Peyer's patch (tissue), 4 donors: ENCODE measurements around the gene TMEM192. TPM values are rescaled to one million over a fixed set of nuclear protein-coding genes. Genes with fewer than 3 reads are reported as not detected.
A peak's percentile ranks its signal among the peaks of the same experiment; 100 is the strongest.
"Not testable (repeated sequence)": the region's sequence is repeated elsewhere in the genome, so short reads cannot be mapped to it uniquely, and the experiment has no call there.

ENCODE experiments used
- DNase-seq, 3 donors: peaks; one replicate each; pipeline ENCODE4 v3.0.0-alpha.2; 2017 to 2019
- H3K27ac ChIP-seq, 4 donors: fragments of 200-600 bp; sonication (generic); one replicate each; pipeline ENCODE4 v1.5.1; 2016 to 2019
- H3K27me3 ChIP-seq, 2 donors: fragments of 200-600 bp; sonication (generic); one replicate each; pipeline ENCODE4 v1.5.1; 2019
- H3K36me3 ChIP-seq, 3 donors: fragments of 200-600 bp; sonication (generic); one replicate each; pipeline ENCODE4 v1.5.1; 2016 to 2019
- H3K4me1 ChIP-seq, 4 donors: fragments of 200-600 bp; sonication (generic); one replicate each; pipeline ENCODE4 v1.5.1; 2016 to 2019
- H3K4me3 ChIP-seq, 4 donors: fragments of 200-600 bp; sonication (generic); 1 replicate in 3 of 4; 2 replicates in 1 of 4; pipeline ENCODE4 v1.5.1; 2016 to 2019; ENCODE audit warnings: mild to moderate bottlenecking in 1 of 4
- H3K9me3 ChIP-seq, 4 donors: fragments of 200-600 bp; sonication (generic); one replicate each; pipeline ENCODE4 v1.5.1; 2016 to 2019; ENCODE audit warnings: mild to moderate bottlenecking in 1 of 4
- POLR2A ChIP-seq, 2 donors: fragments of 450-650 bp; IDR thresholded peaks; one replicate each; pipeline ENCODE4 v1.5.1; 2017; ENCODE audit warnings: antibody characterized with exemption in 2 of 2, mild to moderate bottlenecking in 2 of 2, moderate library complexity in 2 of 2
- total RNA-seq, 4 donors: library from RNA; depleted of rRNA; stranded (reverse); fragments of >200 nt; gene quantifications; one replicate each; pipeline ENCODE4 v1.1.0, GENCODE V29; 2016
- TF ChIP-seq, protein P1 (sequence below), 6 experiments: fragments of 450-650 bp in 4 of 6; fragments of 200-600 bp in 2 of 6; sonication (generic) in 1 of 6; IDR thresholded peaks; one replicate each; pipeline ENCODE4 v1.5.1; 2017 to 2019; ENCODE audit warnings: antibody characterized with exemption in 6 of 6, mild to moderate bottlenecking in 3 of 6, moderate library complexity in 1 of 6

TMEM192 gene
- total RNA-seq, 4 donors from 2014 or later, result 6.2 to 13.5 (median 13.3) TPM

DNA sequence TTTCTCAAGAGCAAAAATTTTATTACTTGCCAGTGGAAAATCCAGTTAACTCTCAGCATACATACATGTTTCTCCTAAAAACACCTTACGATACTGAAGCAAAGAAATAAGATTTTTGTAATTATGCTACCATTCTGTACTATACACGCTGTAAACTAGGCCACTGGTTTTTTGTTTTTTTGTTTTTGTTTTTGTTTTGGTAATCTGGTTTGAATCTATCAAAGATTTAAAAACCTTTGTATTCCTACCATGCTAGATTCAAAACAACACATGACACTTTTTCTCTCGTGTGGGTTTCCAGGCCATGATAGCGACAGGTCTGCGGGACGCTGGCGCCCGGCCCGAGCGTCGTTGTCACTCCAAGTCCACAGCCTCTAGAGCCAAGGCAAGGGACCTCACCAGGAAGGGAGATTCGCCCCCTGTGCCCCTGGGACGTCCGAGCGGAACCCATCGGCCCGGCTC lies 723 bp downstream of the TMEM192 start:
- Histone ChIP-seq H3K27ac (peak overlapping the region; percentile 84 to 94 (median 86)), H3K27me3 (no peaks in the 10 kb centered on the region), H3K4me1 (peaks cover 0 to 6% (median 0%) of the 10 kb centered on the region in 4 donors), H3K36me3 (no peaks in the 10 kb centered on the region), H3K9me3 (no peaks in the 10 kb centered on the region), H3K4me3 (peak overlapping the region; percentile 73 to 94 (median 84))
- TF ChIP-seq POLR2A (IDR thresholded peaks at IDR 0.05), result no peak
- TF ChIP-seq, protein P1, sequence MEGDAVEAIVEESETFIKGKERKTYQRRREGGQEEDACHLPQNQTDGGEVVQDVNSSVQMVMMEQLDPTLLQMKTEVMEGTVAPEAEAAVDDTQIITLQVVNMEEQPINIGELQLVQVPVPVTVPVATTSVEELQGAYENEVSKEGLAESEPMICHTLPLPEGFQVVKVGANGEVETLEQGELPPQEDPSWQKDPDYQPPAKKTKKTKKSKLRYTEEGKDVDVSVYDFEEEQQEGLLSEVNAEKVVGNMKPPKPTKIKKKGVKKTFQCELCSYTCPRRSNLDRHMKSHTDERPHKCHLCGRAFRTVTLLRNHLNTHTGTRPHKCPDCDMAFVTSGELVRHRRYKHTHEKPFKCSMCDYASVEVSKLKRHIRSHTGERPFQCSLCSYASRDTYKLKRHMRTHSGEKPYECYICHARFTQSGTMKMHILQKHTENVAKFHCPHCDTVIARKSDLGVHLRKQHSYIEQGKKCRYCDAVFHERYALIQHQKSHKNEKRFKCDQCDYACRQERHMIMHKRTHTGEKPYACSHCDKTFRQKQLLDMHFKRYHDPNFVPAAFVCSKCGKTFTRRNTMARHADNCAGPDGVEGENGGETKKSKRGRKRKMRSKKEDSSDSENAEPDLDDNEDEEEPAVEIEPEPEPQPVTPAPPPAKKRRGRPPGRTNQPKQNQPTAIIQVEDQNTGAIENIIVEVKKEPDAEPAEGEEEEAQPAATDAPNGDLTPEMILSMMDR (IDR thresholded peaks at IDR 0.05), result no peak
- no peak for DNase-seq

DNA sequence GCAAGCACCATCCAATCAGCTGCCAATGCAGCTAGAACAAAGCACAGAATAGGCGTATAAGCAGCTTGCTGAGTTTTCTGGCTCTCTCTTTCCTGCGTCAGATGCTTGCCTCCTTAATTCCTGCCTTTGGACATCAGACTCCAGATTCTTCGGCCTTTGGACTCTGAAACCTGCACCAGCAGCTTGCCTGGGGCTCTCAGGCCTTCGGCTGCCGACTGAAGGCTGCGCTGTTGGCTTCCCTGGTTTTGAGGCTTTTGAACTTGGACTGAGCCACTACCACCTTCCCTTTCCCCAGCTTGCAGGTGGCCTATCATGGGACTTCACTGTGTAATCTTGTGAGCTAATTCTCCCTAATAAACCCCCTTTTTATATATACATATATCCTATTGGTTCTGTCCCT lies 6.1 kb downstream of the TMEM192 start:
- TF ChIP-seq, protein P1 (IDR thresholded peaks at IDR 0.05), result no peak
- no peak for TF ChIP-seq POLR2A (IDR thresholded peaks at IDR 0.05)
- Histone ChIP-seq H3K9me3 (no peaks in the 10 kb centered on the region), H3K27me3 (no peaks in the 10 kb centered on the region), H3K4me1 (no peaks in the 10 kb centered on the region), H3K27ac (no peak overlapping the region), H3K36me3 (peaks cover 0 to 16% (median 0%) of the 10 kb centered on the region in 3 donors), H3K4me3 (no peak overlapping the region)
- no peak for DNase-seq

DNA sequence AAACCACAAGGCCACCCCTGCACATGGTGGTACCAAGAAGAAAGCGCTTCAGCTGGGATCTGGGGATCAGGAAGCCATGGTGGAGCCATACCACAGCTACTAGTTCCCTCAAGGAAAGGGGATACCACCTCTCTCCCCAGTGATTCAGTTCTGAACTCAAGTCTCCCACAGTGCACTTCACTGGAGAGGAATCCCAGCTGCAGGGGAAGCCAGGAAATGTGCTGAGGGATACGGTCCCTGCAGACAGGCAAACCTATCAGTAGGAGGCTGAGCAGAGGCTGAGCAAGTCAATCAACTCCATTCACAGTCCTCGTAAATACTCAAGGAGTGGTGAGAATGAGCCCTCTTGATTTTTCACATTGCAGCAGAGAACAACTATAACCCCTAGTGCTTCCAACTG lies 11.0 kb downstream of the TMEM192 start:
- Histone ChIP-seq H3K9me3 (no peaks in the 10 kb centered on the region), H3K27me3 (no peaks in the 10 kb centered on the region), H3K4me3 (no peak overlapping the region), H3K4me1 (no peaks in the 10 kb centered on the region), H3K36me3 (peaks cover 0 to 51% (median 0%) of the 10 kb centered on the region in 3 donors), H3K27ac (no peak overlapping the region)
- DNase-seq, result no peak
- TF ChIP-seq POLR2A (IDR thresholded peaks at IDR 0.05), result no peak
- TF ChIP-seq, protein P1 (IDR thresholded peaks at IDR 0.05), result no peak

DNA sequence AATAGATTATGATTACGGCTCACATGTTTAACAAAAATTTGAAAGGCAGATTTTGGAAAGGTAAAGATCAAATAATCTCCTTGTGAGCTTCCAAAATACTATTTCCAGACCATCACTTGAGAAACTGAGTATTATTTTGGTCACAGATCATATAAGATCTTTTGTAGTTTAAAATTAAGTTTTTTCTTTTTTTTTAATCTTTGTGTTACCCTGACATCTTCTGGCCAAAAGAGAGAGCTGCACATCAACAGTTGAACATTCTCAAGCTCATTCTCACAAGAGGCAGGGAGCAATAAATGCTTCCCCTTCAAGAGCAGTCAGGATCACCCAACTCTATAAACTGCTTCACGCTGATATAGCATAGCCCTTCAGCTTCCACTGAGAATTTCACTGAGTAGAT lies 15.9 kb downstream of the TMEM192 start:
- TF ChIP-seq, protein P1 (IDR thresholded peaks at IDR 0.05), result peak in 4 of 6 experiments; percentile 16 to 50 (median 34)
- no peak for TF ChIP-seq POLR2A (IDR thresholded peaks at IDR 0.05)
- H3K36me3 ChIP-seq, result peaks cover 0 to 50% (median 0%) of the 10 kb centered on the region in 3 donors
- DNase-seq, result no peak
- H3K4me1 ChIP-seq, result no peaks in the 10 kb centered on the region
- no peak overlapping the region for H3K4me3 ChIP-seq
- no peak overlapping the region for H3K27ac ChIP-seq
- H3K27me3 ChIP-seq, result no peaks in the 10 kb centered on the region
- H3K9me3 ChIP-seq, result no peaks in the 10 kb centered on the region

DNA sequence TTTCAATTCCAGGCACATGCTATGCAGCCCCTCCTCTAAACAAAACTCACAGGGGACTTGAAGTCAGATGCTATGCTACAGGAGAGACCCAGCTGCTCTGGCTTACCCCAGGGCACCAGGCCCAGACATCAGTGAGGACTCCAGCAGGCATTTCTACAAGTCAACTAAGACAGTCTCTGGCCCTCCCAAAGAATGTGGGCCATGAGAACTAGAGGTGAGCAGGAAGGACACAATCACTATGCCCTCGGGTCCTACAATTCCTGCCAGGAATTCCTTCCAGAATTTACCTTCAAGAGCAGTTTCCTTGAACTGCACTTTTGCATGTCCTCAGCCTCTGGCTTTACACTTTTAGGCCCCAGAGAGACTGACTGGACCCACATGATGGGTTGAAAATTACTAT lies 17.4 kb downstream of the TMEM192 start:
- Histone ChIP-seq H3K4me3 (no peak overlapping the region), H3K4me1 (no peaks in the 10 kb centered on the region), H3K36me3 (peaks cover 0 to 36% (median 0%) of the 10 kb centered on the region in 3 donors), H3K27me3 (no peaks in the 10 kb centered on the region), H3K9me3 (no peaks in the 10 kb centered on the region), H3K27ac (no peak overlapping the region)
- TF ChIP-seq, protein P1 (IDR thresholded peaks at IDR 0.05), result no peak
- no peak for TF ChIP-seq POLR2A (IDR thresholded peaks at IDR 0.05)
- no peak for DNase-seq

DNA sequence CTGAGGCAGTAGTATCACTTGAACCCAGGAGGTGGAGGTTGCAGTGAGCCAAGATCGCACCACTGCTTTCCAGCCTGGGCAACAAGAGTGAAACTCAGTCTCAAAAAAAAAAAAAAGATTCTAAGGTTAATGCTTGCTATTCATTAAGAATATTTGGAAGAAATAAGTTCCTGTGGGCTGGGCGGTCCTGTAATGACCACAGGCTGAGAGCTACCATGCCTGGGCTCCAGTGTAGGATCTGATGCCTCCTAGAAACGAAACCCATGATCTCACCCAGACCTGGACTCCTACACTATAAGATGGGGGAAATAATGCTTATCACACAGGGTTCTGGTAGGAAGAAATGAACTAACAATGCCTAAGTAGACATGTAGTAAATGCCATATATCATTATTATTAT lies 17.8 kb downstream of the TMEM192 start:
- Histone ChIP-seq H3K9me3 (no peaks in the 10 kb centered on the region), H3K4me3 (no peak overlapping the region), H3K27me3 (no peaks in the 10 kb centered on the region), H3K36me3 (peaks cover 0 to 33% (median 0%) of the 10 kb centered on the region in 3 donors), H3K4me1 (no peaks in the 10 kb centered on the region), H3K27ac (no peak overlapping the region)
- TF ChIP-seq, protein P1 (IDR thresholded peaks at IDR 0.05), result no peak
- TF ChIP-seq POLR2A (IDR thresholded peaks at IDR 0.05), result no peak
- no peak for DNase-seq

DNA sequence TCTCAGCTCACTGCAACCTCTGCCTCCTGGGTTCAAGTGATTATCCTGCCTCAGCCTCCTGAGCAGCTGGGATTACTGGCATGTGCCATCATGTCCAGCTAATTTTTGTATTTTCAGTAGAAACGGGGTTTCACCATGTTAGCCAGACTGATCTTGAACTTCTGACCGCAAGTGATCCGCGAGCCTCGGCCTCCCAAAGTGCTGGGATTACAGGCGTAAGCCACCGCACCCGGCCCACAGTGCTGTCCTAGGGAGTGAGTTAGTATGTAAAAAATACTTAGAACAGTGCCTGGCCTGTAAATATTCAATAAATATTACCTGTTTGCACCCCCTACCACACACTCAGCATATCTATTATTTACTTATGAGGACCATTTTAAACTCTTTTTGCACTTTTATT lies 20.5 kb downstream of the TMEM192 start:
- not testable (repeated sequence) for DNase-seq, H3K9me3 ChIP-seq, H3K27me3 ChIP-seq, H3K27ac ChIP-seq, H3K4me3 ChIP-seq, H3K4me1 ChIP-seq
- H3K36me3 ChIP-seq, result peaks cover 0 to 28% (median 0%) of the 10 kb centered on the region in 3 donors
